ENCODE measurements around the gene DIAPH3. TPM values are rescaled to one million over a fixed set of nuclear protein-coding genes. Genes with fewer than 3 reads are reported as not detected.

The DIAPH3 gene
- total RNA-seq, 1 donor from 2014 or later = 4.8 TPM

DNA sequence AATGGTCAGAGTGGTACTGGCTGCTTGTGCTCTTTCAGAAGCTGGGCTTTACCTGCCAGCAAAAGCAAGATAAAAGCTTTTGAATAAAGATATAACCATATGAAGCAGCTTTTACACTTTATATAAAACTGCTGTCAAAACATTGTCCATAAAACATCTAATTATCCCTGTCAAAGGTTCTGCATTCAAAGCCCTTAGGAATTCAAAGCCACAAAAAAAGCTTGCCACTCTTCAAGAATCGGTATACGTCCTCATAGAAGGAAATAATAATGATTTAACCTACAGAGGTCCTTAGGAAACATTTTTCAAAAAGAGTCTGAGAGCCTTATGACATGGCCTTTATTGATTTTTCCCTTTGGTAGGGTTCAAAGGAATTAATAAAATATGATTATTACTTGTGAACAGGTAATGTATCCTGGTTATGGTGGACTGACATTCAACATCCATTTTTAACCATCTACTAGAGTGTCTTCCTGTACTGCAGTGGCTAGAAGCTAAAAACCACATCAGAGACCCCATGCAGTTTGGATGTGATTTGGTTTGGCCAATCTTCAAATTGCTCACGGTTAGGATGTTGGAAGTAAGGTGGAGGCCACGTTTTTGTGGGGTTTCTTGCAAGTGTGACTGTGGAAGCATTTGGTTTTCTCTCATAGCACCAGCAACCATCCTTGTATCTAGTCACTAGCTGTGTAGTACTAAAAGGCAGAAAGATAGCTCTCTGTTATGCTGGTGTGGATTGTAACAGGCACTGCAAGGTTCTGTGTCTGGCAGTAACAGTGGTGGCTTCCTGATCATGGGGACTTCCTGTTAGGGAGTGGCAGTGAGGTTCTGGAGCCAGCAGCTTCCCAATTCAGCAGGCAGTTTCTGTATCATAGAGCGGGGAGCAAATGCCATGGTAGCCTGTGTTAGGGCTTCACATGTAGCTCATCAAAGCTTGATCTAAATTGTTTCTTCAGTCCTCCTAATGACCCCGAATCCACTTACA lies 441.5 kb downstream of the DIAPH3 start:
- no peak for DNase-seq (ENCODE audit: low spot score)

GRCh38 chr13:59715611-59716010 lies 448.1 kb downstream of the DIAPH3 start:
- peak; percentile 76 for DNase-seq (ENCODE audit: low spot score)

GRCh38 chr13:59710996-59711701 lies 452.6 kb downstream of the DIAPH3 start:
- DNase-seq (ENCODE audit: low spot score) = no peak

- no peak for DNase-seq (ENCODE audit: low spot score)
Measured at GRCh38 chr13:59710416-59710815, 453.3 kb downstream of the DIAPH3 start.

DNA sequence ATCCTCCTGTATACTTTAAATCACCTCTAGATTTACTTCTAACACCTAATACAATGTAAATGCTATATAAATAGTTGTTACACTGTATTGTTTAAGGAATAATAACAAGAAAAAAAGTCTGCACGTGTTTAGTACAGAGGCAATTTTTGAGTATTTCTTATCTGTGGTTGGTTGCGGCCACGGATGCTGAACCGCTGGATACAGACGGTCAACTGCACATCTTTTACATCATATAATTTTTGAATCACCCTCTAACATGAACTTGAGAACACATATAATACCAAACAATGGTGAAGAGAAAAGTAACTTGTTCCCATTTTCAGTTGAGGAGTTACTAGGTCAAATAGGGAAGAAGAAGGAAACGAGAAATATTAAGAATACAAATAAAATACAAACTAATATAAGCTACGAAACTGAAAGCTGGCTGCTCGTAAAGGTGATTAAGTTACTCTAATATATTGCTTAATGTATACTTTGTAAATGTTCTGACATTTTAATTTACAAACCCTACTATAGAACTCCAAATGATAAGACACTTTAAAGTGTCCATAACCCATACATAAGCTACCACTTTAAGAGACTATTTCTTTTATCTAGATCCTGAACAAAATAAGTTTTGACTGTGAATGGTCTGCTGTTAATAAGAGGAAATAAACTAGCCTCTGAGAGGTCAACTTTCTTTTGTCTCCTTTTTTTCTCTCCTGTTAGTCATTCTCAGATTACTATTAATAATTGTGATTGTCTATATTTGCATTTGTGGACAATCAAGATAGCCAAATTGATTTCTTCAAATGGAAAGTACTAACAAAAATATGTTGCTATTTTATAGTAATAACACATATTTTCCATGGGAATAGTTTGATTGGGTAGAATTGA lies 457.4 kb downstream of the DIAPH3 start:
- DNase-seq (ENCODE audit: low spot score) = no peak

- no peak for DNase-seq (ENCODE audit: low spot score)
Measured at GRCh38 chr13:59702269-59702668, 461.5 kb downstream of the DIAPH3 start.

DNA sequence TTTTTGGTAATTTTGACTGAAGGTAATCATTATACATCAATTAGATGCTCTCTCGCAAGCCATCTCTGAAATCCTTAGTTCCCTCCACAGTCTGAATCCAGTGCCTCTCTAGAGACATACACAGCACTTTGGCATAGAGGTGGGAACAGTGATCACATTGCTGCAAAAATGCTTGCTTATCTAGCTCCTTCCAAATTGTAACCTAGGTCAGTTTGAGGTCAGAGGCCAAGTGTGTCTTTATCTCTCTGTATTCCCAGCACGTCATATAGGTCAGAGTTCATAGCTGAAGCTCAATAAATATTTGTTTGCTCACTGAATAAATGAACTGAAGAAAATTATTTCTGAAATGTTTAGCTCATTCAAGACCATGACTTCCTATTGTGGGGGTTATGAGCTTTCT lies 462.5 kb downstream of the DIAPH3 start:
- DNase-seq (ENCODE audit: low spot score) = no peak

- no peak for DNase-seq (ENCODE audit: low spot score)
Measured at GRCh38 chr13:59700281-59700680, 463.4 kb downstream of the DIAPH3 start.

DNA sequence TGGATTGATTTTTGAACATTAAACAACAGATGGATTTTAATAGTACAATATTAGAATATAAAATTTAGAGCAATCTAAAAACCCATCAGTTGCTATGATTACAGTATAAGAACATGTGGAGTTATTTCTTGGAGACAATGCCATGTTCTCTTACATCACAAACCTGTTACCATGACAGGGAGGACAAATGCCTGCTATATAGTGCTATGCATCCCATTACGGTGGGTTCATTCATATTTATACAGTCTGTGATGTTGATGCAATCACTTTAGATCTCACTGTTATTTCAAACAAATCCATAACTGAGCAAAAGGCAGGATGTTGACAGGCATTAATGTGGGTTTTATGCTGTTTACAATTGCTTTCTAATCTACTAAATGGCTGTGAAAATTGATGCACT lies 467.5 kb downstream of the DIAPH3 start:
- DNase-seq (ENCODE audit: low spot score) = no peak

DNA sequence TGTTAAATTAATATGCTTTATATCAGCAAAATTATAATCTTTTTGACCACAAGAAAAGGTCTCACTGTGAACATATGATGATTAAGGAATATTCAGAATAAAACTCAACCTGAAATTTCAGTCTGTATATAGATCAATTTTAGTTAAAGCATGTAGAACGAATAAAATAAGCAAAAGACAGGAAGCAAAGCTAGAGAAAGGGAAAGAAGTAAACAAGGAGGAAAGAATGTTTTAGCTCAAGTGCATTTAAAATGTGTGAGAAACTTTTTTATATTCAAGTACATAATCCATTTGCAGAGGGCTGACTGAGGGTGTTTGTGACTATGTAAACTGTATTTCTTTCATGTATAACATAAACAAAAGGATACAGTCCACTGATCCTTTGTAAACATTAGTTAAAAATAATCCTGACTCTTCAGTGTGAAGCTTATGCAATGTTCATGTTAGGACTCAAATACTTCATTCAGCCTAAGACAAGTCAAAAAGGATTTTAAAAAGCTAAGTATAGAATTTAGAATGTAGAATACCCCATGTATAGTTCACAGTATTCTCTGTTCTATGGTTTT lies 472.1 kb downstream of the DIAPH3 start:
- DNase-seq (ENCODE audit: low spot score) = no peak

GRCh38 chr13:59690857-59691500 lies 472.7 kb downstream of the DIAPH3 start:
- no peak for DNase-seq (ENCODE audit: low spot score)

DNA sequence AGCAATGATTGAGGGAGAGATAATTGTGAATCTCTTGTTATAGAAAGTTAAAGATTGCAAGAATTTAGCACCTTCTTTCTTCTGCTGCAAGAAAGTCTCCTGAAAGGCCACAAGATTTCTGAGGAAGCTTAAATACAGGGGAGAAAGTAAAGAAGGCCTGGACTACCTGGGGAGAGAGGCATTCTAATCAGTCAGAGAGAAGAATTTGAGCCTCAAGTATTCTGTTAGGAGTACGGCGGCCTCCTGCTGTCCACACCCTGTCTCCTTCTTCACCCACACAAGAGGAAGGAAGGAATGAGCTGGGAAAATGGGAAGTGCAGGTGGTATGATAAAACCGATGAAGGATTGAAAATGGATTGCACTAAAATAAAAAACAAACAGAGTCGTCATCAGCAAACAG lies 474.7 kb downstream of the DIAPH3 start:
- DNase-seq (ENCODE audit: low spot score) = no peak

- DNase-seq (ENCODE audit: low spot score) = peak; percentile 50
Measured at GRCh38 chr13:59686798-59687394, 476.8 kb downstream of the DIAPH3 start.

- DNase-seq (ENCODE audit: low spot score) = no peak
Measured at GRCh38 chr13:59684105-59684504, 479.6 kb downstream of the DIAPH3 start.

DNA sequence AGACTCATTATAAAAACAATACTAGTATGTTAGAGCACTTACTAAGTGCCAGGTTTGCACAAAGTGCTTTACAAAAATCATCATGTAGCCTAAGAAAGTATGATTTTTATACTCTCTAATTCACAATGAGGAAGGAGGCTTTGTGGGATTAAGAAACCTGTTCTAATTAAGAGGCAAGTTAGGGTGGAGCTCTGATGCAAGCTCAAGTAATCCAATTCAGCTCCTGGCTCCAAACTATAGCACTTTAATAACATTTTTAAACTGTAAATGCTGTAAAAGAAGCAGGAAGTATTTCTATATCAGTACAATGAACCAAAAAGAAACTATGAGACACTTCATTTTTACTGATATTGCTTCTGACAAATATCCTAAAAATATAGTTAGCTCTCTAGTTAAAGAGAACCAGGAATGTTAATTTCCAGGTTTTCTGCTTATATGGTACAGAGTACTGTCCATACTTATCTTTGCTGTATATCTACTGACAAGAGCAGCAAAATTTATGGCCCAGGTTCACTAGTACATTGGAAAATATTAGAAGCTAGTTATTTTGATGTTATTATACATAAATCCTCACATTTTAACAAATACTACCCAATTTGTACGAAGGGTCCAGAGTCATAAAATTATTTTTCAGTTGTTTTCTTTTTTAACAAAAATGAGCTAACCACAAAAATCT lies 482.0 kb downstream of the DIAPH3 start:
- no peak for DNase-seq (ENCODE audit: low spot score)

DNA sequence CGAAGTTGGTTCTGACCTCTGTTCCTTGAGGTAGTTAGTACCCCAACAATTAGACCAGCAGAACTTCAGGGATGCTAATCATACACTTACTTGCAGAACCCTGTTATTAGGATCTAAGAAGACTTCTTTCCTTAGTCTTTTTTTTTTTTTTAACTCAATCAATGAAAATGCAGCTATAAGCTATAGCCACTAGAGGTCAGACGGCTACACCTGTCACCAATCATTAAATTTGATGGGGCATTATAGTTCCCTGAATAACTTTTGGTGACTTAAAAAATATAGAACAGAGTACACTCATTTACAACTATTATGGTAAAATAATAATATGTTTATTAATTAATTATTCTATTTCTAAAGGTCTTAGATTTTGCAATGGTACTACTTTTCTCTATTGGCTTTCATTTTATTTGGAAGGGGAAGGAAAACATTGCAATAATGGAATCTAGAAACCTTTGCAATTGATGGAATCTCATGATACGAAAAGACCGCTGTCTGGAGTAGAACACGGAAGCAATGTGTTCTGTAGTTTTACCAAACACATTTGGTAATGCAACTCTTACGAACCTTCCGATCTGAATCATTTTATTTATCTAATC lies 483.2 kb downstream of the DIAPH3 start:
- DNase-seq (ENCODE audit: low spot score) = no peak

DNA sequence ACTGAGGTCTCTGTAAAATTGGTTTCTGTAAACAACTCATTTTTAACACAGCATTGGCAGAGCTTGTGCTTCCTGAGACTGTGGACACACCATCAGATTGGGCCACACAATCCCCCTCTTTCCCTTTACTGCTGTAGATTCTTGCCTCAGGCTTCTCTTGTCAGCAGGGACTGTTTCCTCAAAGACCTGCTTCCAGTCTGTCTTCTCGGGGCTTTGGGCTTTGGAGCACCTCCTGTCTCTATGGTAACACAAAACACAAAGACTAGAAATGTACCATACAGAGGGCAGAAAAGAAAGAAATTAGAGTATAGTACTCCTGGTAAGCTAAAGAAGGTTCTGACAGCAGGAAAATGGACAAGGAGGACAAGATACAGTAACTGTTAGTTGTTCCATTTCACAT lies 484.5 kb downstream of the DIAPH3 start:
- DNase-seq (ENCODE audit: low spot score) = peak; percentile 52

- peak; percentile 50 for DNase-seq (ENCODE audit: low spot score)
Measured at GRCh38 chr13:59677966-59678814, 485.5 kb downstream of the DIAPH3 start.

GRCh38 chr13:59677430-59677829 lies 486.3 kb downstream of the DIAPH3 start:
- DNase-seq (ENCODE audit: low spot score) = no peak
